Effector memory CD4-positive, alpha-beta T cell (primary cell): Measurements from ENCODE around the gene CALML4.
"Not testable (repeated sequence)": the region's sequence is repeated elsewhere in the genome, so short reads cannot be mapped to it uniquely, and the experiment has no call there.

ENCODE experiments used
- DNase-seq, 3 donors: peaks; one replicate each; pipeline ENCODE4 v3.0.0-alpha.2; 2020
- H3K27ac ChIP-seq: 2 replicates; pipeline ENCODE4 v1.7.0; 2013; ENCODE audit warnings: mild to moderate bottlenecking, low read length, moderate library complexity; ENCODE audit not compliant: insufficient read depth, poor library complexity, severe bottlenecking
- H3K27me3 ChIP-seq: replicated peaks from 2 replicates; pipeline ENCODE4 v1.7.0; 2013; ENCODE audit warnings: mild to moderate bottlenecking, low read length; ENCODE audit not compliant: insufficient read depth, control insufficient read depth, poor library complexity, severe bottlenecking
- H3K36me3 ChIP-seq: 2 replicates; pipeline ENCODE4 v1.7.0; 2013; ENCODE audit warnings: mild to moderate bottlenecking, low read length, moderate library complexity; ENCODE audit not compliant: control insufficient read depth, insufficient read depth
- H3K4me1 ChIP-seq: 2 replicates; pipeline ENCODE4 v1.7.0; 2013; ENCODE audit warnings: low read length, mild to moderate bottlenecking; ENCODE audit not compliant: control insufficient read depth, insufficient read depth, poor library complexity, severe bottlenecking
- H3K4me3 ChIP-seq: 2 replicates; pipeline ENCODE4 v1.7.0; 2013; ENCODE audit warnings: low read length, low read depth, mild to moderate bottlenecking; ENCODE audit not compliant: insufficient read depth, poor library complexity, severe bottlenecking
- H3K9me3 ChIP-seq: 2 replicates; pipeline ENCODE4 v1.7.0; 2013; ENCODE audit warnings: mild to moderate bottlenecking, low read length, moderate library complexity; ENCODE audit not compliant: control insufficient read depth

The CALML4 gene

DNA sequence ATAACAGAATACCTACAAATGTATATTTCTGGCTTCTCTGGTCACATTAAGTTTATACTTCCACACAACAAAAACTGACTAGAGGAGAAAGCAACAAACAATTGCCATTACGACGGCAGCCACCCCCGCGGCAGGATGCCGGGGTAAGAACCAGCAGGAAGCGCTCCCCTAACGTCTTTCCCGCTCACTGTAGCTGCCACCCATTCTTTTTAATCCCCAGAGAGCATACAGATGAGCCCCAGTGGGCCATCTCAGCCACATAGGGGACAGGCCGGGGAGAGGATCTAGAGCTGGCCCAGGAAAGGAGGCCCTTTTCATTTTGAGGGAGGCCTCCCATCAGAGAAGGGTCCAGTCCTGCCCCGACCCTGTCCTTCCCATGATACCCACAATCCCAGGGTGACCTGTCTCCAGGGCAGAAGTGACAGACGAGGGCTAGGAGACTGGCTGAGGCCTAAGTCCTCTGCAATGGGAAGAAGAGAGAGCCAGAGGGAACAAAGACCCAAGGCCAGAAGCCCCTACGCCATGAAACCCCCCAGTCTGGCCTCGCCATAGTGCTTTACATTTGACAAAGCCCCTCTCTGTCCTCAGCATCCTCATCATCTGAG is 3.6 kb upstream of the CALML4 start:
- no peak for DNase-seq
- no peaks in the 10 kb centered on the region for H3K9me3 ChIP-seq
- H3K27ac ChIP-seq: no peak overlapping the region
- no peaks in the 10 kb centered on the region for H3K36me3 ChIP-seq
- no peak overlapping the region for H3K4me3 ChIP-seq
- peaks cover 11% of the 10 kb centered on the region for H3K4me1 ChIP-seq
- H3K27me3 ChIP-seq: no peaks in the 10 kb centered on the region

DNA sequence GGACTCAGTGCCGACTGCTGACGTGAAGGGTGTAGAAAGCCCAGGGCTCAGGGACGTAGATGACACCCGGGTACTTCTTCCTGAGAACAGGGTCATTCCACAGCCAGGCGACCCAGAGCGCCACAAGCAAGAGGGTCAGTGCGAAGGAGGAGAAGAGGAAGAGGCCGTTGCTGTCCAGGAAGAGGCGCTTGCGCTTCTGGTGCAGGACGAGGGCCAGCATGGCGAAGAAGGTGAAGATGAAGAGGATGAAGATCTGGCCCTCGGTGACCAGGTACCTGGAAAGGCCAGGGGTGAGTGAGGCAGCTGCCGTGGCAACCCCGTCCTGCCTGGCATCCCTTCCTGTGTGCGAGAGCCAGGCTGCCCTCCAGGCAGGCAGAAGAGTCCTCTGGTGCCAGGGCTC is 3.0 kb upstream of the CALML4 start:
- no peaks in the 10 kb centered on the region for H3K9me3 ChIP-seq
- H3K36me3 ChIP-seq: no peaks in the 10 kb centered on the region
- peaks cover 11% of the 10 kb centered on the region for H3K4me1 ChIP-seq
- no peak for DNase-seq
- H3K27me3 ChIP-seq: no peaks in the 10 kb centered on the region
- H3K27ac ChIP-seq: no peak overlapping the region
- no peak overlapping the region for H3K4me3 ChIP-seq

DNA sequence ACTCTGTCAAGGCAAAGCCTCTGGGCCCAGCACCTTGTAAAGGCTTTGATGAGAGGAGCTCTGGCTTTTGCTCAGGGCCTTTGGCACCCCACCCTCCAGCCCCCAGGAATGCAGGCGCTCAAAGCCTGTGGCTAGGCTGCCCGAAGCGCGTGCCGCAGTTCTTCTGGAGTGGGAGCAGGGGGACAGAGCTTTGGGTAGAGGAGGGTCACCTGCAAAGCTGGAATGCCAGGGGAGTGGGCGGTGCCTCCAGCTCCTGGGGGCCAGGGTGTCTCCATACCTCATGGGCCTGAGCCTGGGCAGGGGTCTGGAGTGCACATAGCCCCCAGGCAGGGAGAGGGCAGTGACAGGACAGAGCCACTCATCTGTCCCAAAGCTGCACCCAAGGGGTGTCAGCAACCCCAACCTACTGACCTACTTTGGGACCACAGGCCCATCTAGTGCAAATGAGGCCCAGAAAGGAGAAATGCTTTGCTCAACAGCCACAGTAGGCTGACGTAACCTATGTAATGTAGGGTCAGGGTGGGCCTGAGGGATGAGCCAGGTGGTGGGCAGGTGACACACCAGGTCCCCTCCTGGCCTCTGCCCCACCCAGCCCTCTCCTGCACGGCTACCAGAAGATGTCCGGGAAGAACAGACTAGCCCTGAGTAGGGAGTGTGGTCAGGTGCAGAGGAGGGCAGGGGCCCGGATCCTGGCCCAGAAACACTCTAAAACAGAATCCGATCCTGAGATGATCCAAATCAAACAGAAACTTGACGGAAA is 2.2 kb upstream of the CALML4 start:
- H3K4me1 ChIP-seq: peaks cover 11% of the 10 kb centered on the region
- no peaks in the 10 kb centered on the region for H3K9me3 ChIP-seq
- no peaks in the 10 kb centered on the region for H3K27me3 ChIP-seq
- no peaks in the 10 kb centered on the region for H3K36me3 ChIP-seq
- no peak overlapping the region for H3K27ac ChIP-seq
- no peak overlapping the region for H3K4me3 ChIP-seq
- DNase-seq: no peak

DNA sequence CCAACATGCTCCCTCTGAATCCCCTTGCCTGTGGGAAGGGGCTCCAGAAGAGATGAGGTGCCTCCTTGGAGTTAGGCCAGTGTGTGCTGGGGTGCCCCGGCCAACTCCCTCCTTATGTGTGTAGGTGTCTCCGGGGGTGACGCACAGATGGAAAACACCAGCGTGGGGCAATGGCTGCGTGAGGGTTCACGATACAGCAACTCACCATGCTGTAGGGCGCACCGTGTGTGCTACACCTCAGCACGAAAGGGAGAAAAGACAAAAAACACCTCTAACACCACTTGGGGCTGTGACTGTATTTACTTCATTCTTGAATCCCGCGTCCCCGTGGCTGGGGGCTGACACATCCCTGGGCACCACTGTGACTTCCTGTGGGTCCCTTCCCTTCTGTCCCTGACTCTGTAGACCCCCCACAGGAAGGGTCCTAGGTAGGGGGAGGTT is 1.6 kb upstream of the CALML4 start:
- Histone ChIP-seq H3K36me3 (no peaks in the 10 kb centered on the region), H3K4me3 (no peak overlapping the region), H3K4me1 (peaks cover 11% of the 10 kb centered on the region), H3K9me3 (no peaks in the 10 kb centered on the region), H3K27ac (no peak overlapping the region), H3K27me3 (no peaks in the 10 kb centered on the region)
- no peak for DNase-seq

DNA sequence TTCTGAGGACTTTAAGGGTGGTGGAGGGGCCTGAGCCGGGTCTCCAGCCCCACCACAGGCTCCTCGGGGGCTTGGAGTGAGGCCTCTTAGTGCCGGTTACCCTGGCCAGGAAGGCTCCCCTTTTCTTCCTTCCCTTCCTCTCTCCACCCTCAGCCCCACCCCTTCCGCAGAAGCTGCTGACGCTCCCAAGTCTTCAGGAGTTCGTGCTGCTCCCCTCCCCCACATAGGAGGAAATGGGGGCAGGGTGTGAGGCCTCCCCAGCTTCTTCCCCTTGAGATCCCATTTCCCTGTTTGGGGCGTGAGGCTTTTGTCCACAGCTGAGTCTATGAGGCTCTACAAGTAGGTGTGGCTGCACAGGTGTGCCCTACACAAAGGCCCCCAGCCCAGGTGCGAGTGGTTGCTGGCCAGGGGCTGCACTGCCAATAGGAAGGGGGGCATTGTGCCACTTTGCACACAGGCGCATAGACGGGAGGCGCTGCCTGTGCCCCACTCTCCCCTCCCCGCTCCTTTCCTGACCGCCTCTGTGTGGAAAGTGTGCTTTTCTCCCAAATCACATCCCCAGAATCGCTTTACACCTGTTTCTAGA is 915 bp upstream of the CALML4 start:
- Histone ChIP-seq H3K4me3 (no peak overlapping the region), H3K4me1 (peaks cover 11% of the 10 kb centered on the region), H3K27ac (no peak overlapping the region), H3K36me3 (no peaks in the 10 kb centered on the region), H3K9me3 (no peaks in the 10 kb centered on the region), H3K27me3 (no peaks in the 10 kb centered on the region)
- DNase-seq: no peak

DNA sequence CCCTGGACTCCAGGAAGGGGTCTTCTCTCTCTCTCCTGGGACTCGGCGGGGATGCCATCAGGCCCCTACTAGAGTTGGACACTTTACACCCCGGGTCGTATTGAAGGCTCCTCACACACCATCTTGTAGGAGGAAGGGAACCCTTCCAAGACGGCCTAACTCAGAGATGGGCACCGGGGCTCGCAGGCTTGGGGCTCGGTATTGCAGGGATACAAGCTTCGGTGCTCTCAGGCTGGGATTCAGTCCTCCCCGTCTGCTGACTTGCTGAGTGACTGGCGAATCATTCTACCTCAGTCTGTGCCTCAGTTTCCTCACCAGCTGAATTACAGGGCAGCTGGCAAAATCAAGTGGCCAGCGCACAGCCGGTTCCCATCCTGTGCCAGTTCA is 419 bp upstream of the CALML4 start:
- Histone ChIP-seq H3K4me3 (no peak overlapping the region), H3K4me1 (peaks cover 11% of the 10 kb centered on the region), H3K36me3 (no peaks in the 10 kb centered on the region), H3K27me3 (no peaks in the 10 kb centered on the region), H3K27ac (no peak overlapping the region), H3K9me3 (no peaks in the 10 kb centered on the region)
- DNase-seq: no peak

DNA sequence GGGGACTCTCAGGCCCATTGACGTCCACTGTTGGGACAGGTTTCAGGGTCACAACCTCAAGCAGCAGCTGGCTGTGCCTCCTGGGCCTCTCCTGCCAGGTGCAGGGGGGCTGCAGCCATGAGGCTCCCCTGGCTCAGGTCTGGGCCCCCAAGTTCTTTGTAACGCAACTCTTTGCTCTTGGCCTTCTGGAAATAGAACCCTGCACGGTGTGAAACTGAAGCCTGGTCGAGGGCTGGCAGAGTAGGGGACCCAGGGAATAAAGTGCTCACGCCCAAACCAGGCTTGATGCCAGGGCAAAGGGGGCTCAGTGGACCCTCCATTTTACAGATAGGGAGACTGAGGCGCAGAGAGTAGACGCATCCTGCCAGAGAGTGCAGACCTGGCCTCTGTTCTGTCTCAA is 771 bp downstream of the CALML4 start:
- H3K27me3 ChIP-seq: no peaks in the 10 kb centered on the region
- no peak for DNase-seq
- no peak overlapping the region for H3K27ac ChIP-seq
- H3K36me3 ChIP-seq: no peaks in the 10 kb centered on the region
- peaks cover 11% of the 10 kb centered on the region for H3K4me1 ChIP-seq
- H3K4me3 ChIP-seq: no peak overlapping the region
- no peaks in the 10 kb centered on the region for H3K9me3 ChIP-seq

DNA sequence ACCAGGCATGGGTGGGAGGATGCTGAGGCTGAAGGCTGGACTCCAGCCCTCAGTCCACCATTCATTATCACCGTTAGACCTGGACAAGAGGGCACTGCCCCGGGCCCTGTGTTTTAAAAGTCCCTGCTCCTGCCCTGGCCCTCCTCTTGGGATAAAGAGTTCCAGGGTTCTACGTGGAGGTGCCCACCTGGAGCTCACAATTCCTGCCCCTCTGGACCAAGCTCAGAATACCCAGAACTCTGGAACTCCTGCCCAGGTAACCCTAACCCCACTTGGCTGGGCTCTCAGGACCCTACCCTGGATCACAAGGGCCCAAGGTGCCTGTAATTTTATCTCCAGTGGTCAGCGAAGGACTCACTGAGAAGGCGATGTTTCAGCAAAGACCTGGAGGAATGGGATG is 1.2 kb downstream of the CALML4 start:
- Histone ChIP-seq H3K9me3 (no peaks in the 10 kb centered on the region), H3K27ac (no peak overlapping the region), H3K4me3 (no peak overlapping the region), H3K4me1 (peaks cover 10% of the 10 kb centered on the region), H3K27me3 (no peaks in the 10 kb centered on the region), H3K36me3 (no peaks in the 10 kb centered on the region)
- no peak for DNase-seq

DNA sequence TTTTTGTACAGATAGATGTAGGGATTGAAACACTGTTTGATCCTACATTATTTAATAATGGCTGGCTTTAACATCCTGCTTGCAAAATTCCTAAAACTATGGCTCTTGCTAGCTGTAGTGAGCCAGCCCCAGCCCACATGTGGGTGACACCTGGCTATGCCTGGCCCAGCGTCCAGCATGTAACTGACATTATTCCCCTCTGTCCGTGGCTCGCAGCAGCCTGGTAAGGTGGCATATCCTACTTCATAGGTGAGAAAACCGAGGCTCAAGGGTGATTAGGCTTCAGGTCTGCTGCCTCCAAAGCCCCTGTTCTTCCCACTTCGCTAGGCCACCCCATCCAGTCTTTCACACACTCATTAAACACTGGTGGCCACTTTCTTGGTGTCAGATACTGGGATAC is 1.6 kb downstream of the CALML4 start:
- DNase-seq: no peak
- Histone ChIP-seq H3K4me3 (no peak overlapping the region), H3K9me3 (no peaks in the 10 kb centered on the region), H3K27ac (no peak overlapping the region), H3K27me3 (no peaks in the 10 kb centered on the region), H3K36me3 (no peaks in the 10 kb centered on the region), H3K4me1 (peaks cover 7% of the 10 kb centered on the region)

DNA sequence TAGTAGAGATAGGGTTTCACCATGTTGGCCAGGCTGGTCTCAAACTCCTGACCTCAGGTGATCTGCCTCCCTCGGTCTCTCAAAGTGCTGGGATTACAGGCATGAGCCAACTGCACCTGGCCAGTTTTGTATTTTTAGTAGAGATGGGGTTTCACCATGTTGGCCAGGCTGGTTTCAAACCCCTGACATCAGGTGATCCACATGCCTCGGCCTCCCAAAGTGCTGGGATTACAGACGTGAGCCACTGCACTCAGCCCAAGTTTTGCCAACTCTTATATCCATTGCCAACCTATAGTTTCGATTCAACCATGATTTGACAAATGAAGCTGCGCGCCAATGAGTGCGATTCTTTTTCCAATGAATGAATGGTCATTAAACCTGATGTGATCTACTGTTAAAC is 2.1 kb downstream of the CALML4 start:
- not testable (repeated sequence) for H3K27me3 ChIP-seq, H3K4me3 ChIP-seq, DNase-seq, H3K9me3 ChIP-seq, H3K36me3 ChIP-seq, H3K4me1 ChIP-seq, H3K27ac ChIP-seq
